NOMO-1 treated with DMSO at 0.1 percent for 48 hours (cell line): ENCODE measurements around the gene SMC5.

Experiments used
- DNase-seq: peaks from one replicate; lab custom pipeline; 2025; ENCODE audit not compliant: unreplicated experiment; lab: John Stamatoyannopoulos, UW

The SMC5 gene

GRCh38 chr9:70403166-70403565 lies 144.4 kb downstream of the SMC5 start:
- DNase-seq: no peak

GRCh38 chr9:70403618-70404025 lies 144.8 kb downstream of the SMC5 start:
- DNase-seq: no peak

GRCh38 chr9:70404261-70404660 lies 145.5 kb downstream of the SMC5 start:
- DNase-seq: no peak
